Vagina (tissue), 2 donors: ENCODE measurements around the gene ZNF625. TPM values are rescaled to one million over a fixed set of nuclear protein-coding genes. Genes with fewer than 3 reads are reported as not detected.

Source experiments
- DNase-seq, 2 donors: peaks; one replicate each; pipeline ENCODE4 v3.0.0-alpha.2; 2017; ENCODE audit errors: extremely low spot score in 2 of 2
- H3K27ac ChIP-seq: fragments of 200-600 bp; sonication (generic); one replicate; pipeline ENCODE4 v1.5.1; 2019
- H3K27me3 ChIP-seq: fragments of 200-600 bp; sonication (generic); one replicate; pipeline ENCODE4 v1.5.1; 2019
- H3K36me3 ChIP-seq, 2 donors: fragments of 200-600 bp; sonication (generic); one replicate each; pipeline ENCODE4 v1.5.1; 2017 to 2019
- H3K4me1 ChIP-seq: fragments of 200-600 bp; sonication (generic); one replicate; pipeline ENCODE4 v1.5.1; 2019
- H3K4me3 ChIP-seq, 2 donors: fragments of 200-600 bp; sonication (generic); 1 replicate in 1 of 2; 2 replicates in 1 of 2; pipeline ENCODE4 v1.5.1; 2016 to 2019
- H3K9me3 ChIP-seq: fragments of 200-600 bp; sonication (generic); one replicate; pipeline ENCODE4 v1.5.1; 2019
- POLR2A ChIP-seq, 2 donors: fragments of 450-650 bp; IDR thresholded peaks; one replicate each; pipeline ENCODE4 v1.6.1; 2017; ENCODE audit warnings: antibody characterized with exemption in 2 of 2, mild to moderate bottlenecking in 2 of 2, moderate library complexity in 2 of 2
- POLR2AphosphoS5 ChIP-seq, 2 donors: sonication (generic); formaldehyde crosslinking; IDR thresholded peaks; one replicate each; pipeline ENCODE4 v1.9.0; 2017; ENCODE audit warnings: antibody characterized with exemption in 2 of 2, mild to moderate bottlenecking in 2 of 2, low read depth in 1 of 2; ENCODE audit not compliant: insufficient read depth in 1 of 2
- intact Hi-C: fragments of 100-400 bp; cut with DNase I; formaldehyde crosslinking; loops from one replicate; pipeline ENCODE4 v1.15.1; 2023
- total RNA-seq: library from RNA; depleted of rRNA; stranded (reverse); fragments of >200 nt; gene quantifications from one replicate; pipeline ENCODE4 v1.2.3, GENCODE V29; 2016
- TF ChIP-seq, protein P1 (sequence below), 3 experiments: fragments of 450-650 bp in 2 of 3; fragments of 200-600 bp in 1 of 3; sonication (generic) in 1 of 3; IDR thresholded peaks; one replicate each; pipeline ENCODE4 v1.5.1; 2017 to 2019; ENCODE audit warnings: antibody characterized with exemption in 3 of 3, mild to moderate bottlenecking in 2 of 3, moderate library complexity in 2 of 3

The ZNF625 gene
- 6.6 TPM for total RNA-seq

DNA sequence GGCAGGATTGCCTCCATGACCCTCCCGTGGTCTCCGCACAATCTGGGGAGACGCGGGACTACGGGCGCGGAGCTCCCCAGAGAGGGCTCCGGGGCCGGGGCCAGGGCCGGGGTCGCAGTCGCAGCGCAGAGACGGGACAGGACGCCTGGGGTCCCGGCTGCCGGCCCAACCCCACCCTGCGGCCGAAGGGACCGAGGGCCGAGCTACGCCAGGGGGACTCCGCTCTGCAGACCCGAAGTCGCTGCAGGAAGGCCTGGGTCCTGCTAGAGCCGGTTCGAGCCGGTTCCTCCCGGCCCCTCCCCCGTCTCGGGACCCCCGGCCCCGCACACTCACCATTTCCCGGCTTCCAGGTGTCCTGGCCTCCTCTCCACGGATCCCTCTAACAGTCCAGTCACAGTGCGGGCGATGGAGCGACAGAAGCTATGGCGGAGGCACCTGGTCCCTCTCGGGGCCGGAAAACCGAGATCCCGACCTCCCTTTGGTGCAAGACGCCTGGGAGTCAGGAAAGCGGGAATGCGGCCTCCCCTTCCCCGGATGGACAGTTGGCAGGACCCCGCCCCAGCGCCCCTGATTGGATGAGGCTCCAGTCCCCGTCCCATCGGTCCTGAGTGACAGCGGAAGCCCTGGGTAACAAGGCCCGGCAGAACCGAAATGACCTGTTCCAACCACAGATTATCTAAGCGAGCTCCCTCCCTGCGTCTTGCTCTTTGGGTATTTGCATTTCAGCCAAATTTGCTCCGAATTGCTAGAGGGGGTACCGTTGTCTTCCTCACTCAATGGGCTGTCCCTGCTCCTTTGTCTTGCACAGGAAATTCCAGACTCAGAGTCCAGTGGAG is at the start of gene ZNF625:
TSS of gene ZNF625 (minus strand) at position 512 of the 836 bp plus-strand sequence. CDS start at position 336, 176 bp downstream.
- Histone ChIP-seq H3K27ac (peak within 1 kb of the TSS; percentile 74), H3K27me3 (no peaks in the 10 kb centered on the region), H3K9me3 (no peaks in the 10 kb centered on the region), H3K4me1 (peaks cover 26% of the 10 kb centered on the region), H3K36me3 (no peaks in the 10 kb centered on the region), H3K4me3 (peak within 1 kb of the TSS; percentile 69 to 87)
- TF ChIP-seq POLR2AphosphoS5 (IDR thresholded peaks at IDR 0.05; ENCODE audit: insufficient read depth in 1 of 2, low read depth in 1 of 2) (peak in 1 of 2 donors; percentile 71), POLR2A (IDR thresholded peaks at IDR 0.05) (peak in 1 of 2 donors; percentile 13)
- TF ChIP-seq, protein P1, sequence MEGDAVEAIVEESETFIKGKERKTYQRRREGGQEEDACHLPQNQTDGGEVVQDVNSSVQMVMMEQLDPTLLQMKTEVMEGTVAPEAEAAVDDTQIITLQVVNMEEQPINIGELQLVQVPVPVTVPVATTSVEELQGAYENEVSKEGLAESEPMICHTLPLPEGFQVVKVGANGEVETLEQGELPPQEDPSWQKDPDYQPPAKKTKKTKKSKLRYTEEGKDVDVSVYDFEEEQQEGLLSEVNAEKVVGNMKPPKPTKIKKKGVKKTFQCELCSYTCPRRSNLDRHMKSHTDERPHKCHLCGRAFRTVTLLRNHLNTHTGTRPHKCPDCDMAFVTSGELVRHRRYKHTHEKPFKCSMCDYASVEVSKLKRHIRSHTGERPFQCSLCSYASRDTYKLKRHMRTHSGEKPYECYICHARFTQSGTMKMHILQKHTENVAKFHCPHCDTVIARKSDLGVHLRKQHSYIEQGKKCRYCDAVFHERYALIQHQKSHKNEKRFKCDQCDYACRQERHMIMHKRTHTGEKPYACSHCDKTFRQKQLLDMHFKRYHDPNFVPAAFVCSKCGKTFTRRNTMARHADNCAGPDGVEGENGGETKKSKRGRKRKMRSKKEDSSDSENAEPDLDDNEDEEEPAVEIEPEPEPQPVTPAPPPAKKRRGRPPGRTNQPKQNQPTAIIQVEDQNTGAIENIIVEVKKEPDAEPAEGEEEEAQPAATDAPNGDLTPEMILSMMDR (IDR thresholded peaks at IDR 0.05), result no peak
- intact Hi-C loops, result loop anchor here (5.0 kb wide), 1 partner anchor 341 kb away; no protein-coding TSS in a partner anchor
- DNase-seq, result peak in 1 of 2 donors; percentile 92

DNA sequence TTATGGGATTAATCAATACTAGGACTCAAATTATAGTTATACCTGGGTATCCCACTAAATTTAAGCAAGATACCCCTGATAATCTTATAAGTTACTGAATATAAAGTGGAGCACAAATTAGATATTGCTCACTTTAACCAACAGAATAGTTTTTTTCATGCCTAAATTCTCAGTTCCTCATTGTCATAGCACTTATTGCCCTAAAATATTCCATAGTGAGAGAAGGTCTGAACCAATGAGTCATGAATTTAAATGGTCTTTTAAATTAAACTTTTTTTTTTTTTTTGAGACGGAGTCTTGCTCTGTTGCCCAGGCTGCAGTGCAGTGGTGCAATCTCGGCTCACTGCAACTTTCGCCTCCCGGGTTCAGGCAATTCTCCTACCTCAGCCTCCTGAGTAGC is 48.8 kb upstream of the ZNF625 start:
- no peak for DNase-seq
- intact Hi-C loops, result no loop called here
- Histone ChIP-seq H3K9me3 (peaks cover 24% of the 10 kb centered on the region), H3K36me3 (peaks cover 0 to 12% of the 10 kb centered on the region in 2 donors), H3K27me3 (no peaks in the 10 kb centered on the region), H3K27ac (no peak overlapping the region), H3K4me3 (no peak overlapping the region), H3K4me1 (no peaks in the 10 kb centered on the region)
- TF ChIP-seq POLR2AphosphoS5 (IDR thresholded peaks at IDR 0.05; ENCODE audit: insufficient read depth in 1 of 2, low read depth in 1 of 2), result no peak
- no peak for TF ChIP-seq POLR2A (IDR thresholded peaks at IDR 0.05)
- TF ChIP-seq, protein P1 (IDR thresholded peaks at IDR 0.05), result no peak

DNA sequence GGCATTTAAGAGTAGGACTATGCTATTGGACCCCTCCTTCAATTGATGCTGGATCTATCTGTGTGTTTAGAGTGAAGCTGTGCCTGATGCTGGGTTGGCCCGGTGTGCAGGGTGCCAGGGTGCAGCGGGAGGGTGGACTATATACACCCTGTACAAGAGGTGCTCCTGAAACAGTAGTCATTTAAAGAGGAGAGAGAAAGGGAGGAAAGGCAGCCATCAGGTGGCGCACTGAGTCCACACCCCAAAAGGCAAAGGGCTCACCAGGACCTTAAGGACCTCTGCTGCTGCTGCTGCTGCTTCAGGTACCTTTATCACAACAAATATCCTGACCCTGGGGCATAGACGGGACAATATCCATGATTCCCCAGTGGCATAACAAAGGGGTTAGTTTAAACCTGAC is 45.7 kb upstream of the ZNF625 start:
- no peak for DNase-seq
- Histone ChIP-seq H3K27me3 (no peaks in the 10 kb centered on the region), H3K9me3 (peaks cover 4% of the 10 kb centered on the region), H3K4me3 (no peak overlapping the region), H3K27ac (no peak overlapping the region), H3K36me3 (peaks cover 0 to 3% of the 10 kb centered on the region in 2 donors), H3K4me1 (no peaks in the 10 kb centered on the region)
- TF ChIP-seq POLR2A (IDR thresholded peaks at IDR 0.05) (no peak), POLR2AphosphoS5 (IDR thresholded peaks at IDR 0.05; ENCODE audit: insufficient read depth in 1 of 2, low read depth in 1 of 2) (no peak)
- TF ChIP-seq, protein P1 (IDR thresholded peaks at IDR 0.05), result no peak
- intact Hi-C loops, result no loop called here

DNA sequence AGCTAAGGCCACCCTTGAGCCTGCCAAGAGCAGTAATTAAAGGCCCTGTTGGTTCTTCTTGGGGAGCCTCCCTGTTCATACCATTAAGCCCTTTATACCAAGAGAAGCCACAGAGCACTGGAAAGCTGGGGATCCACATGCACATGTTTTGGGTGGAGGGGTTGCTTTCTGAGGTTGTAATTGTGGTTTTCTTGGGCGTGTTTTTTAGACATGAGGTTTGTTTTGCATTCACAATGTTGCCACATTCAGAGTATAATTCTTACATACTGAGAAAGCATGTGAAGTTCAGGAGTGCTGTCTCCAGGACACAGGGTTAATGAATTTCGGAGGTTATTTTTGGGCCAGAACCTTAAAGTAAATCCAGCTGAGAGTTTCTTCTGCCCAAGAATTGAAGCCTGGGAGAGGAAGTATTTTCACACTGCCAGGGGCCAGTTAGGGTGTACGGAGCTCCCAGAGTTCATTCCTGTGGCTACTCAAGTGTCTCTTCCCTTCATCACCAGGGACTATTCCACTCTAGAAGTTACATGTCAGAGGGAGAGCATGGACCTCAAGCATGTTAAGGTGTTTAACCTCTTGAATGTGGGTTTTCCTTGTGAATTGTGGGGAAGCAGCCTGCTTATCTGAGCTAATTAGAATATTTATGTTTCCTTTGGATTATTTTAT is 43.4 kb upstream of the ZNF625 start:
- no peak overlapping the region for H3K4me3 ChIP-seq
- peaks cover 10% of the 10 kb centered on the region for H3K4me1 ChIP-seq
- H3K36me3 ChIP-seq, result no peaks in the 10 kb centered on the region
- no peaks in the 10 kb centered on the region for H3K27me3 ChIP-seq
- no peak overlapping the region for H3K27ac ChIP-seq
- peaks cover 7% of the 10 kb centered on the region for H3K9me3 ChIP-seq
- DNase-seq, result no peak
- TF ChIP-seq POLR2A (IDR thresholded peaks at IDR 0.05), result no peak
- no peak for TF ChIP-seq POLR2AphosphoS5 (IDR thresholded peaks at IDR 0.05; ENCODE audit: insufficient read depth in 1 of 2, low read depth in 1 of 2)
- TF ChIP-seq, protein P1 (IDR thresholded peaks at IDR 0.05), result no peak
- intact Hi-C loops, result no loop called here
